BE2C (cell line): ENCODE results near the gene IL1RL1.

Experiments
- DNase-seq: peaks from one replicate; pipeline ENCODE4 v3.0.0-alpha.2; 2020
- H3K27me3 ChIP-seq: fragments of 250-450 bp; sonication (Bioruptor Pico); 2 replicates; pipeline ENCODE4 v1.5.1; 2020; ENCODE audit warnings: mild to moderate bottlenecking
- H3K36me3 ChIP-seq: fragments of 250-450 bp; sonication (Bioruptor Pico); 2 replicates; pipeline ENCODE4 v1.5.1; 2020; ENCODE audit warnings: mild to moderate bottlenecking
- H3K4me1 ChIP-seq: fragments of 250-450 bp; sonication (Bioruptor Pico); 2 replicates; pipeline ENCODE4 v1.5.1; 2020
- H3K4me3 ChIP-seq: 2 replicates; pipeline ENCODE4 v1.5.1; 2011; ENCODE audit warnings: low read depth, low read length
- H3K9me3 ChIP-seq: fragments of 250-450 bp; sonication (Bioruptor Pico); 2 replicates; pipeline ENCODE4 v1.5.1; 2020
- CTCF ChIP-seq: IDR thresholded peaks from 2 replicates; pipeline ENCODE4 v1.5.1; 2012; ENCODE audit warnings: mild to moderate bottlenecking, low read depth, low read length

Gene IL1RL1

GRCh38 chr2:102365763-102366162, 54.4 kb downstream of the IL1RL1 start:
- H3K9me3 ChIP-seq, result no peaks in the 10 kb centered on the region
- no peak for DNase-seq
- H3K4me1 ChIP-seq, result no peaks in the 10 kb centered on the region
- no peaks in the 10 kb centered on the region for H3K36me3 ChIP-seq
- H3K27me3 ChIP-seq, result no peaks in the 10 kb centered on the region
- no peak for TF ChIP-seq CTCF
- H3K4me3 ChIP-seq, result no peak overlapping the region

- no peak for TF ChIP-seq CTCF
- Histone ChIP-seq H3K4me3 (no peak overlapping the region), H3K4me1 (no peaks in the 10 kb centered on the region), H3K27me3 (no peaks in the 10 kb centered on the region), H3K9me3 (no peaks in the 10 kb centered on the region), H3K36me3 (no peaks in the 10 kb centered on the region)
- no peak for DNase-seq
Observed at GRCh38 chr2:102366406-102367112, 55.2 kb downstream of the IL1RL1 start.

GRCh38 chr2:102367331-102367971, 56.1 kb downstream of the IL1RL1 start:
- no peak for TF ChIP-seq CTCF
- DNase-seq, result no peak
- no peaks in the 10 kb centered on the region for H3K36me3 ChIP-seq
- H3K4me1 ChIP-seq, result no peaks in the 10 kb centered on the region
- no peak overlapping the region for H3K4me3 ChIP-seq
- H3K9me3 ChIP-seq, result no peaks in the 10 kb centered on the region
- no peaks in the 10 kb centered on the region for H3K27me3 ChIP-seq

- Histone ChIP-seq H3K4me3 (no peak overlapping the region), H3K9me3 (no peaks in the 10 kb centered on the region), H3K4me1 (no peaks in the 10 kb centered on the region), H3K36me3 (no peaks in the 10 kb centered on the region), H3K27me3 (no peaks in the 10 kb centered on the region)
- no peak for TF ChIP-seq CTCF
- no peak for DNase-seq
Observed at GRCh38 chr2:102368461-102369109, 57.2 kb downstream of the IL1RL1 start.

- Histone ChIP-seq H3K27me3 (no peaks in the 10 kb centered on the region), H3K36me3 (no peaks in the 10 kb centered on the region), H3K9me3 (no peaks in the 10 kb centered on the region), H3K4me3 (no peak overlapping the region), H3K4me1 (no peaks in the 10 kb centered on the region)
- DNase-seq, result no peak
- no peak for TF ChIP-seq CTCF
Observed at GRCh38 chr2:102369866-102370265, 58.5 kb downstream of the IL1RL1 start.
